ENCODE results near the gene RANBP3L. TPM values are rescaled to one million over a fixed set of nuclear protein-coding genes. Genes with fewer than 3 reads are reported as not detected.

RANBP3L gene
- total and polyA plus RNA-seq, 9 of the 15 experiments (the other 6 are each of a cell fraction or from before 2014, with no cell fraction given), result 0.01 to 0.06 TPM; not detected in 7

DNA sequence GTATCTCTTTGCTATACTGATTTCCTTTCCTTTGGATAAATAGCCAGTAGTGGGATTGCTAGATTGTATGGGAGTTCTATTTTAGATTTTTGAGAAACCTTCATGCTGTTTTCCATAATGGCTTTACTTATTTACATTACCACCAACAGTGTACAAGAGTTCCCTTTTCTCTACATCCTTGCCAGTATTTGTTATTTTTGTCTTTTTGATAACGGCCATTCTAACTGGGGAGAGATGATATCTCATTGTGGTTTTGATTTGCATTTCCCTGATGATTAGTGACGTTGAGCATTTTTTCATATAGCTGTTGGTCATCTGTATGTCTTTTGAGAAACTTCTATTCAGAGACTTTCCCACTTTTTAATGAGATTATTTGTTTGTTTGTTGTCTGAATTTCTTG lies 85.8 kb downstream of the RANBP3L start:
- DNase-seq (ENCODE audit: extremely low read depth in 1 of 4, low spot score in 3 of 4) (no peak), ATAC-seq (no peak), FAIRE-seq (no peak)
- 72% methylated on average over 2 of the region's 2 CpGs for WGBS (ENCODE audit: insufficient coverage, low coverage, missing lambda C conversion rate)
- no TSS peak for BruUV-seq (replicated peaks)
- H3K9ac ChIP-seq (ENCODE audit: insufficient read depth in 1 of 2, low read depth in 2 of 2, low read length in 2 of 2), result no peak overlapping the region
- H4K20me1 ChIP-seq (replicated peaks; ENCODE audit: control insufficient read depth, insufficient read depth, low read length), result no peaks in the 10 kb centered on the region
- H3K36me3 ChIP-seq (ENCODE audit: control insufficient read depth, insufficient read depth, low read length), result peaks cover 66% of the 10 kb centered on the region; the same call in 1 of the 3 replicates
- ChIA-PET POLR2A (no interaction called here), CTCF (ENCODE audit: low intra/inter-chr PET ratio) (no interaction called here)
- H3K9me1 ChIP-seq (ENCODE audit: control insufficient read depth, insufficient read depth, low read length), result no peaks in the 10 kb centered on the region
- no peak overlapping the region for H3K27ac ChIP-seq (ENCODE audit: extremely low read depth, low read depth, low read length)
- no peak overlapping the region for H3K4me2 ChIP-seq (ENCODE audit: insufficient read depth, low read length)
- no peak overlapping the region for H2AFZ ChIP-seq (ENCODE audit: low read depth, low read length)
- in situ Hi-C loops (cut with MboI) (no loop called here), intact Hi-C loops (cut with micrococcal nuclease) (no loop called here)
- no peaks in the 10 kb centered on the region for H3K9me3 ChIP-seq (replicated peaks; ENCODE audit: control insufficient read depth, insufficient read depth, low read depth, low read length)
- no peaks in the 10 kb centered on the region for H3K79me2 ChIP-seq (ENCODE audit: control insufficient read depth, insufficient read depth, low read length)
- no peaks in the 10 kb centered on the region for H3K4me1 ChIP-seq (replicated peaks in 1 of 2; ENCODE audit: control insufficient read depth in 2 of 2, insufficient read depth in 2 of 2, low read length in 2 of 2)
- no peaks in the 10 kb centered on the region for H3K27me3 ChIP-seq (ENCODE audit: control insufficient read depth in 2 of 2, insufficient read depth in 2 of 2, low read length in 2 of 2)
- no peak overlapping the region for H3K4me3 ChIP-seq
- no peak for TF ChIP-seq FOXP1 (CRISPR knock-in tag; IDR thresholded peaks at IDR 0.05)
- TF ChIP-seq TAF1 (IDR thresholded peaks at IDR 0.05; ENCODE audit: control insufficient read depth, extremely low read depth, insufficient read depth, low read length, severe bottlenecking), result no peak
- TF ChIP-seq TGIF2 (CRISPR knock-in tag; IDR thresholded peaks at IDR 0.05), result no peak
- TF ChIP-seq FOXO4 (CRISPR knock-in tag; IDR thresholded peaks at IDR 0.05), result no peak
- TF ChIP-seq, protein P1, sequence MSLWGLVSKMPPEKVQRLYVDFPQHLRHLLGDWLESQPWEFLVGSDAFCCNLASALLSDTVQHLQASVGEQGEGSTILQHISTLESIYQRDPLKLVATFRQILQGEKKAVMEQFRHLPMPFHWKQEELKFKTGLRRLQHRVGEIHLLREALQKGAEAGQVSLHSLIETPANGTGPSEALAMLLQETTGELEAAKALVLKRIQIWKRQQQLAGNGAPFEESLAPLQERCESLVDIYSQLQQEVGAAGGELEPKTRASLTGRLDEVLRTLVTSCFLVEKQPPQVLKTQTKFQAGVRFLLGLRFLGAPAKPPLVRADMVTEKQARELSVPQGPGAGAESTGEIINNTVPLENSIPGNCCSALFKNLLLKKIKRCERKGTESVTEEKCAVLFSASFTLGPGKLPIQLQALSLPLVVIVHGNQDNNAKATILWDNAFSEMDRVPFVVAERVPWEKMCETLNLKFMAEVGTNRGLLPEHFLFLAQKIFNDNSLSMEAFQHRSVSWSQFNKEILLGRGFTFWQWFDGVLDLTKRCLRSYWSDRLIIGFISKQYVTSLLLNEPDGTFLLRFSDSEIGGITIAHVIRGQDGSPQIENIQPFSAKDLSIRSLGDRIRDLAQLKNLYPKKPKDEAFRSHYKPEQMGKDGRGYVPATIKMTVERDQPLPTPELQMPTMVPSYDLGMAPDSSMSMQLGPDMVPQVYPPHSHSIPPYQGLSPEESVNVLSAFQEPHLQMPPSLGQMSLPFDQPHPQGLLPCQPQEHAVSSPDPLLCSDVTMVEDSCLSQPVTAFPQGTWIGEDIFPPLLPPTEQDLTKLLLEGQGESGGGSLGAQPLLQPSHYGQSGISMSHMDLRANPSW (CRISPR knock-in tag; IDR thresholded peaks at IDR 0.05), result no peak
- TF ChIP-seq KAT2B (IDR thresholded peaks at IDR 0.05; ENCODE audit: low read depth, low read length), result no peak
- TF ChIP-seq HNRNPL (IDR thresholded peaks at IDR 0.05; ENCODE audit: low read depth, low read length), result no peak
- TF ChIP-seq SRSF7 (optimal IDR thresholded peaks at IDR 0.05; ENCODE audit: low read depth, low read length), result no peak
- TF ChIP-seq ILF3 (IDR thresholded peaks at IDR 0.05; ENCODE audit: borderline replicate concordance), result no peak
- TF ChIP-seq GTF2F1 (IDR thresholded peaks at IDR 0.05; ENCODE audit: low read depth, low read length), result no peak
- no peak for TF ChIP-seq ZFP91 (CRISPR knock-in tag; IDR thresholded peaks at IDR 0.05)
- TF ChIP-seq PPARD (CRISPR knock-in tag; IDR thresholded peaks at IDR 0.05), result no peak
- TF ChIP-seq NKRF (IDR thresholded peaks at IDR 0.05; ENCODE audit: borderline replicate concordance), result no peak

Measured in K562 (cell line).